GM12865 (cell line): Measurements from ENCODE around the gene MIS18A.

Experiments used
- DNase-seq: peaks from one replicate; pipeline ENCODE4 v3.0.0; 2010; ENCODE audit warnings: low read depth
- H3K4me3 ChIP-seq: 2 replicates; pipeline ENCODE4 v1.5.1; 2011; ENCODE audit warnings: mild to moderate bottlenecking, low read depth, low read length, control low read depth
- CTCF ChIP-seq: IDR thresholded peaks from 2 replicates; pipeline ENCODE4 v1.5.1; 2011; ENCODE audit warnings: low read length, control low read depth, low read depth, inconsistent platforms; ENCODE audit not compliant: insufficient read depth; ENCODE audit errors: missing control alignments

The MIS18A gene

GRCh38 chr21:32320726-32321125, 41.9 kb upstream of the MIS18A start:
- DNase-seq: no peak
- no peak for TF ChIP-seq CTCF
- H3K4me3 ChIP-seq: no peak overlapping the region

DNA sequence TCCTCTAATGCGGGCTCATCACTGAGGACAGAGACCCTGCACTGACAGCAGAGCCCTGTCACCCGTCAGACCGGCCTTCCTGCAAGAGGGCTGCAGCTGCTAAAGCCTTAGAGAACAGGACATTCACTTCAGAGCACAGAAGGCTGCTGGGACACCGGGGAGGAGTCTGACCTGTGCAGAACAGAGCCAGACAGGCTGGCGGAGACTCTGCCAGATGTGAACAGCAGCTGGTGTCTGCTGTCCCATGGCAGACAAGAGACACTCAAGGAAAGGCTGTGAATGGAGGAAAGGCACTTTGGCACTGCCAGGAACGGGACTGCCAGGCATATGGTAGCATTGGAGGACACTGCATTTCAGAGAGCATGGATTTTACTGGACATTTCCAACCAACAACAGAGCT, 41.2 kb upstream of the MIS18A start:
- no peak for TF ChIP-seq CTCF
- DNase-seq: no peak
- H3K4me3 ChIP-seq: no peak overlapping the region

DNA sequence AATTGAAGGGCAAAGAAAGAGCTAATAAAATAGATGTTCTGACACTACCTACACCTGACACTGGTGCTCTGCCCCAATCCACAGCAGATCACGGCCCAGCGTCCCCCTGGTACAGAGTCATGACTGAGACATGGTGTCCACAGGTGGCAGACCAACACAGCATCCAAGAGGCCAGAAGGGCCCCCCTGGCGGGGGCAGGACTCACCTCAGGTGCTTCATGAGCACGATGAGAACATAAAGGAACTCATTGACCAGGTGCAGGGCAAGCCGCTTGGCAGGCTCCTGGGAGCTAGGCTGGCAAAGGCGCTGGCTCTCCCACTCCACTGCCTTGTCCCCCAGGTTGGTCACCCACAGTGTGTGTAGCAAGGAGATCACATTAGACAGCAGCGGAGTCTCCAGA, 40.2 kb upstream of the MIS18A start:
- TF ChIP-seq CTCF: no peak
- H3K4me3 ChIP-seq: no peak overlapping the region
- no peak for DNase-seq

DNA sequence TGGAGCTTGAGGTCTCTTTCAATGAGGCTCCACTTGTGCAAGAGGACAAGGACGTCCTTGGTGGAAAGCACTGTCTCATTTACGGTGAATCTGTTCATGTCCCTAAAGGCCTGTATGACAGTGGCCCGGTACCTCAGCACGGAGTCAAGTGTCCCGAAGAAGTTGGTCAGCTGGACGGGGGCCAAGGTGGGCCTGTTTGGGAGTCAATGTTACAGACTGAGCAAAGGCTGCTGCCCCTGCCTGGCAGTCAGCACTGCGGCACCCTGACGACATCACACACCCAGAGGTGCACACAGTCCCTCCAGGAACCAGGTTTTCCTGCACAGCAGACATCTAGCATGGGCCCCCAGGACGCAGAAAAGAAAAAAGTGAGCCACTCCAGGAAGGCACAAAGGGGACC, 38.9 kb upstream of the MIS18A start:
- DNase-seq: no peak
- TF ChIP-seq CTCF: no peak
- H3K4me3 ChIP-seq: no peak overlapping the region

DNA sequence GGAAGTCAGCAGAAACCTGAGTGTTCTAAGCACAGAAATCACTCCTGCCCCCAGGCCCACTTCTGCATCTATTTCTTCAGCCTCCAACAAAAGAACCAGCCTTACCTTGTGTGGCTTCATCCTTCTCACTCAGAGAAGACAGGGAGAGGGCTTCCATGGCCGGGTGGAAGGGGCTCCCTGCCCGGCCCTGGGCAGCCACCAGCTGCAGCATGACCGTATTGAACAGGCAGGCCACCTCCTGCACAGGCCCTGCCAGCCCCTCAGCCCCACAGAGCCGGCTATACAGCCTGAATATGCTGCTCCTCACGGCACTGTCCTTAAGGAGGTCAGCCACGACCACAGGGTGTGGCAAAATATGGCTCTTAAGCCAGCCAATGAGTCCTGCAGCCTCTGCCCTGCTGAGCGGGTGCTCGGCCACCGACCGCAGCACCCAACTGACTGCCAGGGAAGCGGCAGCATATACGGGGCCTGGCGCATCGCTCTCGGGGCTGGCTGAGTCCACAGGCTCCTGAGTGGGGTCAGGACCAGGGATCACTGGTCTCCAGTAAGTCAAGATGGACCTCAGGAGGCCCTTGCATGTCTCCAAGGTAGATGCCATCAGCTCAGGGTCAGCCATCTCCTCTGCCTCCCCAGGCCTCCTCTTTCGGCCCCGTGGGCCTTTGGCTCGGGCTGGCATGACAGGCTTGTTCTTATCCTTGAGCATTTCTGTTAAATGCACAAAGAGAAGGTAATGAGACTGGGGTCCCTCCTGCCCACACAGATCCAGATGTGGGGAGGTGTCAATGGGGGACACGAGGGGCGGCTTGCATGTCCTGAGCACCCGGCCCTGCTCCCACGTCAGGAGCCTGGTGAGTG, 37.7 kb upstream of the MIS18A start:
- TF ChIP-seq CTCF: no peak
- no peak overlapping the region for H3K4me3 ChIP-seq
- DNase-seq: no peak

- no peak overlapping the region for H3K4me3 ChIP-seq
- no peak for DNase-seq
- TF ChIP-seq CTCF: no peak
Measured at GRCh38 chr21:32315511-32316281, 36.8 kb upstream of the MIS18A start.
